Measurements from ENCODE around the gene POLR2E.

The POLR2E gene

DNA sequence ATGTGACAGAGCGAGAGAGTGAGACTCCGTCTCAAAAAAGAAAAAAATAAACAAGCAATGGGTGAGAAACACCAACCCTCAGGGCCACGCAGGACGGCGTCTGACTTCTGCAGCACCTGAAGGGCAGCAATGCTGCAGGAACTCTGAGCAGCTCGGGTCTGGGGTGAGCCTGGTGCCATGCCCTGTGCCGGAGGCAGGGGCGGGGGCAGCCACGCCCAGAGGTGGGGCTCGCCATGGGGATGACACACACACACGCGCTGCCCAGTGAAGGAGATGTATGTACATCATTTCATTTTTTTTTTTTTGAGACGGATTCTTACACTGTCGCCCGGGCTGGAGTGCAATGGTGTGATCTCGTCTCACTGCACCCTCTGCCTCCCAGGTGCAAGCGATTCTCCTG is 32.9 kb upstream of the POLR2E start:
- peaks cover 22% of the 10 kb centered on the region for H3K36me3 ChIP-seq
- no peaks in the 10 kb centered on the region for H3K27me3 ChIP-seq
- DNase-seq: no peak
- H3K9me3 ChIP-seq: no peaks in the 10 kb centered on the region
- TF ChIP-seq, protein P1, sequence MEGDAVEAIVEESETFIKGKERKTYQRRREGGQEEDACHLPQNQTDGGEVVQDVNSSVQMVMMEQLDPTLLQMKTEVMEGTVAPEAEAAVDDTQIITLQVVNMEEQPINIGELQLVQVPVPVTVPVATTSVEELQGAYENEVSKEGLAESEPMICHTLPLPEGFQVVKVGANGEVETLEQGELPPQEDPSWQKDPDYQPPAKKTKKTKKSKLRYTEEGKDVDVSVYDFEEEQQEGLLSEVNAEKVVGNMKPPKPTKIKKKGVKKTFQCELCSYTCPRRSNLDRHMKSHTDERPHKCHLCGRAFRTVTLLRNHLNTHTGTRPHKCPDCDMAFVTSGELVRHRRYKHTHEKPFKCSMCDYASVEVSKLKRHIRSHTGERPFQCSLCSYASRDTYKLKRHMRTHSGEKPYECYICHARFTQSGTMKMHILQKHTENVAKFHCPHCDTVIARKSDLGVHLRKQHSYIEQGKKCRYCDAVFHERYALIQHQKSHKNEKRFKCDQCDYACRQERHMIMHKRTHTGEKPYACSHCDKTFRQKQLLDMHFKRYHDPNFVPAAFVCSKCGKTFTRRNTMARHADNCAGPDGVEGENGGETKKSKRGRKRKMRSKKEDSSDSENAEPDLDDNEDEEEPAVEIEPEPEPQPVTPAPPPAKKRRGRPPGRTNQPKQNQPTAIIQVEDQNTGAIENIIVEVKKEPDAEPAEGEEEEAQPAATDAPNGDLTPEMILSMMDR (IDR thresholded peaks at IDR 0.05; ENCODE audit: low read depth, low read length): no peak
- H3K4me3 ChIP-seq (ENCODE audit: low read depth, low read length): no peak overlapping the region
- H3K4me1 ChIP-seq: no peaks in the 10 kb centered on the region; the same call in 1 of the 2 replicates

DNA sequence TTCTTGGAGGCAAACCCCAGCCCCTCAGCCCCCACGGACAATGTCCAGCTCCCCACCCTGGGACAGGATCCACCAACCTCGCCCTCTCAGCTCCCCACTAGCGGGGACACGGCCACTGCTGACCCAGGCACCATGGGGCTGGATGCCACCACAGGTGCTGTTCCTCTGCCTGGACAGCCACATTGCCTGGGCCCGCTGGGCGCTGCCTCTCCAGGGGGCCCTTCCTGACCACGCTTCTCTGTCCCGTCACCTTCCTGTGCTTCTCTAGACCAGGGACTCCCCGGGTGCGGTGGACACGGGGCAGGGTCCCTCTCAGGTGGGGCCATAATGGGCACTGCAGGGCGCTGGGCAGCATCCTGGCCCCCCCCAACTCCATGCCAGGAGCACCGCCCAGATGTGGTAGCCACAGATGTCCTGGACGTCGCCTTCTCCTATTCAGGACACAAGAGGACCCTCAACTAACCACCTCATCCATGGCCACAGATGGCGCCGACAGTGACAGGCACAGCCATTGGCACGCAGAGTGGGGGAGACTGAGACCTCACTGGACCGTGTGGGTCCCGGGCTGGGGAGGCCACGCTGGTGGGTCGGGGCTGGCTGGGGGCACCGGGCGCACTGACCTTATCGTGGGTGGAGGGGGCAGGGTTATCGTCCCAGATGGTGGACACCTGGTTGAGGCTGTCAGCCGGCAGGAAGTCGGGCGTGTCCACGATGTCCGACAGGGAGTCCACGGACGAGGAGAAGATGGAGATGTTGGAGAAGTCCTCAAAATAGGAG is 32.0 kb upstream of the POLR2E start:
- Histone ChIP-seq H3K27me3 (no peaks in the 10 kb centered on the region), H3K4me3 (ENCODE audit: low read depth, low read length) (no peak overlapping the region), H3K4me1 (no peaks in the 10 kb centered on the region; the same call in 1 of the 2 replicates), H3K9me3 (no peaks in the 10 kb centered on the region), H3K36me3 (peaks cover 27% of the 10 kb centered on the region)
- TF ChIP-seq, protein P1 (IDR thresholded peaks at IDR 0.05; ENCODE audit: low read depth, low read length): no peak
- no peak for DNase-seq

- H3K9me3 ChIP-seq: no peaks in the 10 kb centered on the region
- no peaks in the 10 kb centered on the region for H3K4me1 ChIP-seq
- H3K27me3 ChIP-seq: no peaks in the 10 kb centered on the region
- H3K4me3 ChIP-seq (ENCODE audit: low read depth, low read length): no peak overlapping the region
- no peak for DNase-seq
- TF ChIP-seq, protein P1 (IDR thresholded peaks at IDR 0.05; ENCODE audit: low read depth, low read length): no peak
- peaks cover 36% of the 10 kb centered on the region for H3K36me3 ChIP-seq
These were observed 30.7 kb upstream of the POLR2E start for GRCh38 chr19:1125601-1126467.

DNA sequence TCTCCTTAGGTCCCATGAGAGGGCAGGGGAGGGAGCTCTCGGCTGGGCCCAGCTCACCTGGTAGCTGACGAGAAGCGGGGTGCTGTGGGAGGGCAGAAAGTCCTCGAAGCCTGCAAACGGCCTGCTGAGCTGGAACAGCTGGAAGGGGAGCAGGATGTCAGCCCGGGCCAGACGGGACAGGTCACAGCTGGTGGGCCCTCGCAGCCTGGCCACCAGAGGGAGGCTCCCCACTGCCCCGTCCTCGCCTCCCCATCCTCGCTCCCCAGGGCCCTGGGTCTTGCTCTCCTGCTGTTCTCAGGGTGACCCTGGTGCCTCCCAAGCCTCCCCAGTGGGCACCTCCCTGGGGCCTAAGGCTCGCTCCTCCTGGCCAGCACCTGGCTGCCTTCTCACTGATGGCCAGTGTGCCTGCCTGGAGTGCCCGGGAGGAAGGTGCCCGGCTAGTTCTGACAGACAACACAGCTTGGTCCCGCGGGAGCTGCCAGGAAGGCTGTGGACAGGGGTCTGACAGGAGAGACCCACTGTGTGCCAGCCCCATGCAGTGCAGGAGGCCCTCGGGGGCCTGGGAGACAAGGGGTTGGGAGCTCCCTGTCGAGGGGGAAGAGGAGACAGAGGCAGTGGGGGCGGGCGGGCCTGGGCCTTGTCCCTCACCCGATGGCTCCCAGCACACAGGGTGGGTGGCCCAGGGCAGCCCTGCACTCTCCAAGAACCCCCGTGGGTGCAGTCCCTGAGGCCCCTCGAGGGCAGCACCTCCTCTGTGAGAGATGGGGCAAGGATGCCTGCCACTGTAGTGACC is 28.9 kb upstream of the POLR2E start:
- TF ChIP-seq, protein P1 (IDR thresholded peaks at IDR 0.05; ENCODE audit: low read depth, low read length): no peak
- DNase-seq: no peak
- H3K4me1 ChIP-seq: no peaks in the 10 kb centered on the region
- no peak overlapping the region for H3K4me3 ChIP-seq (ENCODE audit: low read depth, low read length)
- H3K9me3 ChIP-seq: no peaks in the 10 kb centered on the region
- peaks cover 46% of the 10 kb centered on the region for H3K36me3 ChIP-seq
- no peaks in the 10 kb centered on the region for H3K27me3 ChIP-seq

DNA sequence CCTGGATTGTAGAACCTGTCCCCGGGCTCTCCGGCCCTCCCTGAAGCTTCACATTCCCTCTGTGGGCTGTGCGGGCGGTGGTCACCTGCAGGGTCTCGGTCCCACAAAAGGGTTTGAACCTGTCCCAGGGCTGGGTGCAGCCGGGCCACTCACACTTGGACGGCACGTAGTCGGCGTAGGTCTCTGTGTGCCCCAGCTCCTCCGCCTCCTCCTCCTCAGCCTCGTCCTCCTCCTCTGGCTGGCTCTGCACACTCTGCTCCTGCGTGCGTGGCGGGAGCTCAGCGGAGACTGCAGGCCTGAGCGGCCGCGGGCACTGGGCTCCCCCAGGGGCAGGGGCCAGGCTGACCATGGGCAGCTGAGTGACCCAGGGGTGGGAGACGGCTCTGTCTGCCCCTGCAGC is 28.2 kb upstream of the POLR2E start:
- no peaks in the 10 kb centered on the region for H3K27me3 ChIP-seq
- H3K9me3 ChIP-seq: no peaks in the 10 kb centered on the region
- DNase-seq: no peak
- H3K4me3 ChIP-seq (ENCODE audit: low read depth, low read length): no peak overlapping the region
- TF ChIP-seq, protein P1 (IDR thresholded peaks at IDR 0.05; ENCODE audit: low read depth, low read length): no peak
- H3K36me3 ChIP-seq: peaks cover 46% of the 10 kb centered on the region
- no peaks in the 10 kb centered on the region for H3K4me1 ChIP-seq
